Measurements from ENCODE around the gene PLEKHS1.
"Not testable (repeated sequence)": the region's sequence is repeated elsewhere in the genome, so short reads cannot be mapped to it uniquely, and the experiment has no call there.

PLEKHS1 gene

DNA sequence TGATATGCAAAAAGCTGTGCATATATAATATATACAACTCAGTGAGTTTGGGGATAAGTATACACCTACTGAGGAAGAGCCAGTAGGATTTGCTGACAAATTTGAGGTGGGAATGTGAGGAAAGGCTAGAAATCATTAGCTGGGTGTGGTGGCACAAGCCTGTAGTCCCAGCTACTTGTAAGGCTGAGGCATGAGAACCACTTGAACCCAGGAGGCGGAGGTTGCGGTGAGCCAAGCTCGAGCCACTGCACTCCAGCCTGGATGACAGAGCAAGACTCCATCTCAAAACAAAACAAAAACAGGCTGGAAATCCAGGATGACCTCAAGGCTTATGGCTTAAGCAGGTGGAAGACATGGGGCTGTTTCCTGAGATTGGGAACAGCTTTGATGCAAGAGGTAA, 10.6 kb upstream of the PLEKHS1 start:
- no peak for DNase-seq

- DNase-seq, result no peak
Measured at GRCh38 chr10:113742466-113742865, 9.0 kb upstream of the PLEKHS1 start.

- no peak for DNase-seq
Measured at GRCh38 chr10:113743594-113743993, 7.9 kb upstream of the PLEKHS1 start.

DNA sequence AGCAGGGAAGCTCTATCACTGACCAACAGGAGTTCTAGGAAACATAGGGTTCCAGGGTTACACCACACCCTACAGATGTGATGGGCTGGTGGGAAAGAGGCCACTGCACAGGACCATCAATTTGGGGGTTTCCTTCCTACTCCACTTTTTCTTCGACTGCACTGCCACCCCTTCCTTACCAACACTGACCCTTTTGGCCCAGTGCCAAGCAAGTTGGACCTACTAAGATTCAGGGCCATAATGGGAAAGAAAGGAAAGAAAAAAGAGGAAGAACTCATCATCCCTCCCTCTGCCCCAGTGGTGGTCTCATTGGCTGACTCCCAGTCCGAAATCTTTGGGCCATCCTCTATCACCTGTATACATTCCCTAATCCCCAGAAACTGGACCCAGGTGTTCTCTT, 6.1 kb upstream of the PLEKHS1 start:
- DNase-seq, result no peak

DNA sequence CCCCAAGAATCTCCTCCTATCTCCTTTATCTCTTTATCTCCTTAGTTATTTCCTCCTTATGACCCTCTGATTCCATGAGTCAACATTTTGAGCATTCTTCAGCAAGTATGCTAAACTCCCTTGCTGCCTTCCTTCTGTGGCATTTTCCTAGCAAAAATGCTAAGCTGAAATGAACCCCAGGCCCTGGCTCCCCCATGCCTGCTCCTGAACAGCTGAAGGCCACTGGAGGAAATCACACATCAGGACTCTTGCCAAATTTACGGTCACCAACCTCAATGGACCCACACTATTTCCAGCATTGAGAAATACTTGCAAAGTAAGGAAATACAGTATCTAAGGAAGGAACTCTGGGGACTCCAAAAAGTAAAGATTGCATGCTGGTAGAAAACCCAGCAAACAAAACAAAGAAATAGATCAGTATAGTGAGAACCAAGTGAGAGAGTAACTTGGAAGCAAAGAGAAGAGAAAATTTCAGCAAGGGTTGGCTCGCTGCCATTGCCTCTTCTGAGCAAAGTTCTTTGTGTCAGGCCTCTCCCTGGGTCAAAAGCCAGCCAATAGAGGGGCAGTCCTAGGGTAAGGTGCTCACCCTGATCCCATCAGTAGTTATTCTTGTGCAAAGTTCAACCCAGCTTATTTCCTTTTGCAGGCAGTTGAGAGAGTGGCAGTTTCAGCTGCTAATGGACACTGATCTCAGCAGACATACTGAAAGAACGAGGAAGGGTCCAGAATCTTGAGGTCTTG, 5.1 kb upstream of the PLEKHS1 start:
- DNase-seq, result peak; percentile 51

DNA sequence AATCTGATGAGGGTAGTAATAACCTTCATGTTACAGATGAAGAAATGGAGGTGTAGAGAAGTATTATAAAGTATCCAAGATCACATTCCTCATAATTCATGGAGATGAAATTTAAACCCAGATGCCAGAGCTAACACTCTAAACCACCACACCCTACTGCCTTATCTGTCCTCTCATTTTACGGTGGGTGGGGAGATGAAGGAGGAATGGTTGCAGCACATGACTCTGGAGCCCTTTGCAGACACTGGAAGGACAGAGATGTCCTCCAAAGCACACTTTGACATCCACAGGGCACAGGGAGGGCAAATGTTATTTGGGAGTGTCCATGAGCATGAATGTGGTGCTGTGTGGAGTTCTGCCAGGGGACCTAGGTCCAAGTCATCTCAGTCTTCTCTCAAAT, 1.1 kb downstream of the PLEKHS1 start:
- DNase-seq, result no peak

GRCh38 chr10:113753020-113753692, 1.7 kb downstream of the PLEKHS1 start:
- DNase-seq, result no peak

- no peak for DNase-seq
Measured at GRCh38 chr10:113754125-113754524, 2.6 kb downstream of the PLEKHS1 start.

- DNase-seq, result no peak
Measured at GRCh38 chr10:113754768-113755167, 3.3 kb downstream of the PLEKHS1 start.

DNA sequence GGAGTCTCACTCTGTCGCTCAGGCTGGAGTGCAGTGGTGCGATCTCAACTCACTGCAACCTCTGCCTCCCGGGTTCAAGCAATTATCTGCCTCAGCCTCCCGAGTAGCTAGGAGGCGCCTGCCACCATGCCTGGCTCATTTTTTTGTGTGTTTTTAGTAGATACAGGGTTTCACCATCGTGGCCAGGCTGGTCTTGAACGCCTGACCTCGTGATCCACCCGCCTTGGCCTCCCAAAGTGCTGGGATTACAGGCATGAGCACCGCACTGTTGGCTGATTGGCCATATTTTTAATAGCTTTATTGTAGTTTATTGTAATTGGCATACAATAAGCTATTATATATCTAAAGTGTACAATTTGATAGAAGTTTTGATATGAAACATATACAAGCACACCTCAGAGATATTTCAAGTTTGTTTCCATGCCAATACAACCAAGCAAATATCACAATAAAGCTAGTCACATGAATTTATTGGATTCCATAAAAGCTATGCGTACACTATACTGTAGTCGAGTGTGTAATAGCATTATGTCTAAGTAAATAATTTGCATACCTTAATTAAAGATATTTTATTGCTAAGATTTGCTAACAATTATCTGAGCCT, 5.6 kb downstream of the PLEKHS1 start:
- DNase-seq, result no peak

DNA sequence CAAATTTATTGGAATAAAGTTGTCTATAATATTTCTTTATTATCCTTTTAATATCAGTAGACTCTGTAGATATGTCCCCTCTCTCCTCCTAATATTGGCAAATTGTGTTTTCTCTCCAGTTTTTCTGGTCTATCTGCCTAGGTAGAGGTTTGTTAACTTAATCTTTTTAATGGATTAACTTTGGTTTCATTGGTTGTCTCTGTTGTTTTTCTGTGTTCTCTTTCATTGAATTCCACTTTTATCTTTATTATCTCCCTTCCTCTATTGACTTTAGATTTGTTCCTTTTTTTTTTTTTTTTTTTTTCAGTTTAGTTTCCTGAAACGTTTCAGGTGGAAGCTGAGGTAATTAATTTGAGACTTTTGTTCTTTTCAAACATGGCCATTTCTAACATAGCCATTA, 10.6 kb downstream of the PLEKHS1 start:
- no peak for DNase-seq

DNA sequence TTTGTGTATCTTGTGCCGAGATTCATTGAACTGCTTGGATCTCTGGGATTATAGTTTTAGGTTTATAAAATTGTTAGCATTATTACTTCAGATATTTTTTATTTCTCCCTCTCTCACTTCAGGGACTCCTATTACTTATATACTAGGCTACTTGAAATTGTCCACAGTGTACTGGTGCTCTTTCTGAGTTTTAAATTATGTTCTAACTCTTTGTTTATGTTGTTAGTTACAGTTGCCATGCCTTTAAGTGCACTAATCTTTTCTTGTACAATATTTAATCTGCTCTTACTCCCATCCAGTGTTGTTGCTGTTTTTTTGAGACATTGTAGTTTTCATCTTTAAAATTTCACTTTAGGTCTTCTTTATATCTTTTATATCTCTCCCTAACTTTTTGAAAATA, 13.1 kb downstream of the PLEKHS1 start:
- no peak for DNase-seq

- no peak for DNase-seq
Measured at GRCh38 chr10:113765910-113766309, 14.4 kb downstream of the PLEKHS1 start.

DNA sequence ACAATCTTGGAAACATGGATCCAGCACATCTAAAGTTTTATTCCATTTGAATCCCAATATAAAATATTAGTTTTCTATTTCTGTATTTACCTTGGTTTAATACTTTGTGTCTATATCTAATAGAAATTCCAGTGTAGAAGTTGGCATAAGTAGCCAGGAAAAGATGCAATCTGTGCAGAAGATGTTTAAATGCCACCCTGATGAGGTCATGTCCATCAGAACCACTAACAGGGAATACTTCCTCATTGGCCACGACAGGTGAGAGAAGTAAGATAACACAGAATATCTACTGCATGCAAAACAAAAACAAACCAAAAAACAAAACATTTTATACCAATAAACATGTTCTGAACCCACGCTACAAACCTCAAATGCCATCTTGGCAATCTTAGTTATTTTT, 15.7 kb downstream of the PLEKHS1 start:
- DNase-seq, result no peak

DNA sequence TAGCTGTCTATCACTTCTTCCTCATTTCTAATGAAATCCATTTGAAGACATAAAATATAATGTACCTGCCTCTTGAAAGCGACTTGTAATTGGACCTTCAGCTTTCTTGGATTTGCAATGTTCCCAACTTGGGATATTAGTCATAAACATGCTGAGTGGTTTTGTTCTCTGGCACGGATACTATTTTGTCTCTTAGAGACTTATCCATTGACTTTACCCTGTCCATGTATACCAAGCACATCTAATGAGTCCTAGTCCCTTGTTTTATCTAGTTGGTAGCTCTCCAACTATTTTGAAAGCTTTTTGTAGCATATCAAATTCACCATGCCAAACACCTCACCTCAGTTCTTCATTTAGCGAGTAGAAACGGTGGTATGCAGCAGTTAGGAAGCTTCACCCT, 18.9 kb downstream of the PLEKHS1 start:
- no peak for DNase-seq

DNA sequence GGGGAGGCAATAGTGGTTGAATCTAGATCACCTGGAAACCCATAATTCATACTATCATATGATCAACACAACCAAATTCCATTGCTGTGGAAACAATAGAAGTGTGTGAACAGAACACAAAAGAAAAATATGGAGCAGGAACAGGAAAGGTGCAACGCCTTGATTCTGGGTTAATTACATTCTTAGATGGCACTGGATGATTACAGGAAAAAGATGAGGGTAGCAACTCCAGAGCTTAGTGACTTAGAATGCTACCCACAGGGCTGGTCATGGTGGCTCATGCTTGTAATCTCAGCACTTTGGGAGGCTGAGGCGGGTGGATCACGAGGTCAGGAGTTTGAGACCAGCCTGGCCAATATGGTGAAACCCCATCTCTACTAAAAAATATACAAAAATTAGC, 19.6 kb downstream of the PLEKHS1 start:
- DNase-seq, result not testable (repeated sequence)

DNA sequence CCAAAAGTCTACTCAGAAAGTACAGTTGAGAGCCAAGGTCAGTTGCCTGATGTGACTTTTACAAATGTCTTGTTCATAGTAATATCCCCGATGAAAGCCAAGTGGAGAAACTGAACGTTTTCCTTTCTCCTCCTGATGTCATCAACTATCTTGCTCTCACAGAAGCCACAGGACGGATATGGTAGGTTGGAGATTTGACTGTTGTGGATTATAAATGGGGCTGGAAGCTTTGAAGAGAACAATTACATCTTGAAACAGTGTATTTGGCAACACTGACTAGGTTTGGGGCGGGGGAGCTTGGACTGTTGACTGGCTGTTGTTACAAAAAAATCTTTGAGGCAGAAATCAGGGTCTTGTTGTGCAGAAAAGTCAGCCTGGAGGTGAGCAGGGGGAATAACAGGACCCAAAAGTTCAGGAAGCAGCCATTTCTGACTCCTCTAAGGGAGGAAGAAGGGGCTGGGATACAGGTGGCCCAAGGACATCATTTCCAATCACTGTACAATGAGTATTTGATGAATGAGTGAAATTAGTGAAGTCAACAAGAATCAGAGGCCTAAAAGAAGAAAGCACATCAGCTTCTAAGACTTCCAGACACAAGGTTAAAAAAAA, 24.3 kb downstream of the PLEKHS1 start:
- DNase-seq, result no peak

DNA sequence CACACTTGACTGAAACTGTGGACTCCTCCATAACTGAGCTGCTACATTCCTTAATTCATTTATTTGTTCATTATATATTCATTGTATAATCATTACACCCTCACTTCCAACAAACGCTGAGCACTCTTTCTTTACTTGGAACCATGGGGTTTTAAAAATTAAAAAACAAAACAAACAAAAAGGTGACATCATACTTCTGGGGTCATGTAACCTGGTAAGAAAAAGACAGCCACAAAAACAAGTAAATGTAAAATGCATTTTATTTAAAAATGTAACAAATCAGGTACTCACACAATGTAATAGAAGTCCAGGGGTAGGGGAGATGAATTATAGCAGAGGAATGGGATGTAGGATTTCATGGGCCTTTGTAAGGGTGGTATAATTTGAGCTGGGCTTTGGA, 25.1 kb downstream of the PLEKHS1 start:
- no peak for DNase-seq

- DNase-seq, result no peak
Measured at GRCh38 chr10:113780681-113781250, 29.3 kb downstream of the PLEKHS1 start.

- DNase-seq, result no peak
Measured at GRCh38 chr10:113782367-113782766, 30.9 kb downstream of the PLEKHS1 start.

GRCh38 chr10:113782986-113783704, 31.7 kb downstream of the PLEKHS1 start:
- DNase-seq, result no peak

DNA sequence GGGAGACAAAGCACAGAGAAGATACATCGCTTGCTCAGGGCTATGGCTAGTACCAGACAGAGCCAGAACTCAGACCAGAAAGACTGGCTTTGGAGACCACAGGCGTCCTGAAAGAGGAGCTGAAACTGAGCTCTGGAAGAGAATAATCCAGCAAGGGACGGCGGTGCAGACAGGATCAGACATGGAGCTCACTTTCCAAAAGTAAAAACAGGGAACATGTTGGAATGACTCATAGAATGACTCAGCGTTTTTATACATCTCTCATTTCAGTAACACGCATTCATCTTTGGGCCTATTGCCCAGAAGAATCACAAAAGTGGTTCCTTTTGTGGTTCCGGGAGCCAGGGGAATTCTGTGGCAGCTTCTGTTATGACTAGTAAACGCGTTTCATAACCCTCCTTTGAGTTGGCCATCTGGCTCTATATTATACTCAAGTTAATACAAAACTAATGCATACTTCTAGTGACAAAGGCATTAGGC, 37.2 kb downstream of the PLEKHS1 start:
- DNase-seq, result peak; percentile 97

Measured in fibroblast of skin of scalp (primary cell).